Suppressor macrophage treated with lipopolysaccharide for 1 hour (primary cell): ENCODE data around the gene NUFIP1.
"Not testable (repeated sequence)": the region's sequence is repeated elsewhere in the genome, so short reads cannot be mapped to it uniquely, and the experiment has no call there.

Source experiments
- DNase-seq, 3 donors: peaks; one replicate each; pipeline ENCODE4 v3.0.0-alpha.2; 2020 to 2022

The NUFIP1 gene

DNA sequence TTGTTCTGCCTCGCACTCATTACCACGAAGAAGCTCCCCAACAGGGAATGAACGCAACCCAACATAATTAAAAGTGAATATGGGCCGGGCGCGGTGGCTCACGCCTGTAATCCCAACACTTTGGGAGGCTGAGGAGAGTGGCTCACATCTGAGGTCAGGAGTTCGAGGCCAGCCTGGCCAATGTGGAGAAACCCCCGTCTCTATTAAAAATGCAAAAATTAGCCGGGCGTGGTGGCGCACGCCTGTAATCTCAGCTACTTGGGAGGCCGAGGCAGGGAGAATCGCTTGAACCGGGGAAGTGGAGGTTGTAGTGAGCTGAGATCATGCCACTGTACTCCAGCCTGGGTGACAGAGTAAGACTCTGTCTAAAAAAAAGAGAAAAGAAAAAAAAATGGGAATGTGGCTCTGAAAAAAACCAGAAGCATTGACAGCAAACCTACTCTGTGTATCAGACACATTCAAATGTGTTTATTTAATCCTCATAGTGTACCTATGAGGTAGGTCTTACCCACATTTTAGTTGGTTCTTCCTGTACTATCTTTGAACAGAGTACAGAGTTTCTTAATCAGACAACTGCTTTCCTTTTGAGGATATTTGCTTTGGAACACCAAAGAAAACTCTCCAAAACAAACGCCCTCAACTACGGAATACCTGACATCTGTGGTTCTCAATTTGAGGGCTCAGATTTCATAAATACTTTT, 70.0 kb downstream of the NUFIP1 start:
- DNase-seq = no peak

DNA sequence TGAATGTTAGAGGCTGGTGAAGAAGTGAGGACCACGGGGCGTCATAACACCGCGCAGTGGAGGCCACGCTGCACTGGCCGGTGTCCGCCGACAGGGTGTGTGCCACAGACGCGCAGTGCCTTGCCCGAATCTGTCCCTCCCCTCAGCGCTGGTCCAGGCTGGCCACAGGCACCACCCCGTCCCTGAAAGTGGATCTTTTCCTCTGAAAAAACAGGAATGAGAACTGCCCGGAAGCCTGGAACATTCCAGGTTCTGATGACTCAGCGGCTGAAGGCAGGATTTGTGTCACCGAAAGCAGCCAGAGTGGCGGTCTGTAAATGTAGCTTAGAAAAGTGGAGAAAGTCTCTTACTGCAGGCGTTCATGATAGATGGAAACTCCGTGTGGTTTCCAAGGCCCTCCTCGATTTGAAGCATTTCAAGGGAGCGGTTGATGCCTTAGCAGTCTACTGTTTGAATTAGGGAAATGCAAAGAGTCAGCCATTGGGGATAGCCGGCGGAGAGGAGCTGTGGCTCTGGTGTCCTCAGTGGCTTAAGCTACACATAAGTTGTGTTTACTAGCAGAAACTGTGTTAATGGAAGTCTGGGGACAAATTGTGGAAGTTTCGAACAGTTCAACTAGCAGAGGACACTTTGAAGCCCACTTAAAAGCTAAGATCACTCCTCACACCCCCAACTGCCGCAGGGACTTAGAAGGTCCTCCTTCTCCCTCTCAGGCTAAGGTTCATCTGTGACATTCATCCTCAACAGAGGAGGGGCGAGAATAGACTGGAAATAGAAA, 70.8 kb downstream of the NUFIP1 start:
- DNase-seq = peak; percentile 92 to 96 (median 93)

DNA sequence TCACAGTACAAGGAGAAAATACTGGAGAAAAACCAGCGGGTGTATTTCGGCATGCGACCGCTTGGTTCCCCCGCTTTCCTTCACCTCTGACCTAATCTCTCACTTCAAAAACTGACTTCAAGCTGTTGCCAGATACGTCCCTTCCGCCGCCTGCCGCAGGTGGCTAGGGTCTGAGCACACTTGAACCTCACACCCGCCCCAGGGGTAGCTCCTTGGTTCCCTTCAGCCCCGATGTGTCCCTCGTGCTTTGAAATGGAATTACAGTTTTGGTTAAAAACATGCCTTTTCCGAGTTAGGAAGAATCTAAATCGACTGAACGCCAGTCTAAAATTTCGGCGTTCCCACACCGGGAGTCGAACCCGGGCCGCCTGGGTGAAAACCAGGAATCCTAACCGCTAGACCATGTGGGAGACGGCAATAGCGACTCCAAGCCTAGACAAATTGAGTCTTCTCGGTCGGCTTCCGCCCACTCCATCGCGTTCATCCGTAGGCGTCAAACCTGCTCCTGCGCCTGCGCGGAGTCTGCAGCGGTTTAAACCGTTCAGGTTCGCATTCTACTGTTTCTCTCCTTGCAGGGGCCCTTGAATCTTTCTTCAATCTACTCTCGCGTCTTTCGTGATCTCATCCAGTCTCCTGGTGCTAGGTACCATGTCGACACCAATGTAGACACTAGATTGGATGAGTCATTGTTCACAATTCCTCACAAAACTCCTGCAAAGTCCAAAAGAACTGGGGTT, 71.5 kb downstream of the NUFIP1 start:
- peak; percentile 92 to 95 (median 94) for DNase-seq

DNA sequence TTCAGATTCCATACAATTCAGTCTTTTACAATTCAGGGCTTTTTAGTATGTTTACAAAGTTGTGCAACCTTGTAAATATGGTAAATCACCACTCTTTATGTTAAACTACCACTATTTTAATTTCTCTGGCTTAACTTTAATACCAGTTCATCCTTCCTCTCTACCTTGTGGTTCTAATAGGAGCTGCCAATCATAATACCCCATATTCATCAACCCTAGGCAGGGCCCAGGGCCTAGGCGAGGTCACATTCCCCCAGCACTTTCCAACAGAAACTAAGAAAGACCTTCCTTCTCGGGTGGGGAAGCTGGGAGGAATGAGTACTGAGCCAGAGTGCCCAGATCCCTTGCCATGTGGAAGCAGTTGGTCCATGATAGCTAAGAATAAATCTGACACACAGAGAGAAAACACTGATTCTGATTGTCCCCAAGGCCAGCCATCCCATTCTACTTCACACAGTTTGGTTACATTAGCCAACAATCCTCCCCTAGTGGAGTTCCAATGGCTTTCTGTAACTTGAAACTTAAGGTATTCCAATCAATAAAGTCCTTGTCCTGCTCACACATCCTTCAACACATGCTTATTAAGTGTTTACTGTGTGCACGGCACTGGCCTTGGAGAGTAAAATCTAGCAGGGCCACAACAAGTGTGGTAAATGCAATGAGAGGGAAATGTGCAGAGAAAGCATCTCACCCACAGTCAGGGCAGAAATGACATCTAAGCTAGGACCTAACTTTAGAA, 76.8 kb downstream of the NUFIP1 start:
- DNase-seq = no peak

DNA sequence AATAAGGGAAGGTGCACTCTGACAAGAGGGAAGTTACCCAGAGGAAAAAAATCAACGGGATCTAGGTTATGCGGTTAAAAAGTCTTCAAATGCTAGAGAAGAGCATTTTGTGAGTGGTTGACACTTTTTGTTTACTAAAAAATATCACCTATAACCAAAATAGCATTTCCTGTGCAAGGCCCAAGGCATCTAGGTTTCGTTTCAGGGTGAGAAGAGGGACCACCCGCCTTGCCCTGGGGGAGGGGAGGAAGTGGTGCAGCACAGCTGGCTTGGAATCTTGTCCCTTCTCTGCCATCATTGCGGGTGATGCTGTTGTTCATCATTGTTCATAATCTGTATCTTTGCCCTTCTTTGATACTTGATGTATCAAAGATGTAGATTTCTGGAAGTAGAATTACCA, 80.6 kb downstream of the NUFIP1 start:
- DNase-seq = no peak

DNA sequence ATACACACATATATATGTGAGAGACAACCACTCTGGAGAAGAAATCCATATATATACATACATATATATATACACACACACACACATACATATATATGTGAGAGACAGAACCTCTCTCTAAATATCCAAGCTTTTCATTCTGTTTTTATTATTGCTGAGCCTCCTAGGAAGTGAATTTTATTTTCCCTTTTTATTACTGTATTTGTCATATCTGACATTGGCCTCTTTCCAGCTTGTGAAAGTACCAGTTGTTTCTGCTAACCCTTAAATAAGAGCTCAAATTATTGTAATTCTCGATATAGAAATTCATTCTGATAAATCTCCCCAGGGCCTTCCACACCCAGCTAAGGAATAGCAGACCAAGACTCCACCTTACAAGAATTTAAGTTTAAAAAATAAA, 81.0 kb downstream of the NUFIP1 start:
- DNase-seq = no peak

DNA sequence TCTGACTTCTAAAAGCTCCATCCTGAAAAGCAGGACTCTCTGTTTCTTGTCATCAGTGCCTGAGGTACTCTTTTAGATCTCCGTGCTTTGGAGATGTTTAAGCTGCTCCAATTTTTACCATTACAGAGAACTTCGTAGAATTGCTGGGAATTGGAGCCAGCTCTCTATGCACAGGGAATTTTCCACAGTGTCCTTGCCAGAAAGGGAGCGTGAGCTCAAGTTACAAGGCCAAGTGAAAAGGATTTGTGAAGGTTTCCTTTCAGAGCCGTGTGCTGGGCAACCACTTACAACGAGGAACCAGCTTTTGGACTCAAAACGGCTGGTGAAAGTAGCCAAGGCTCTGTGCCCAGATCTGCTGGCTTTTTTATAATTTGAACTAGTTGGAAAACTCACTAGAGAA, 82.6 kb downstream of the NUFIP1 start:
- DNase-seq = no peak

DNA sequence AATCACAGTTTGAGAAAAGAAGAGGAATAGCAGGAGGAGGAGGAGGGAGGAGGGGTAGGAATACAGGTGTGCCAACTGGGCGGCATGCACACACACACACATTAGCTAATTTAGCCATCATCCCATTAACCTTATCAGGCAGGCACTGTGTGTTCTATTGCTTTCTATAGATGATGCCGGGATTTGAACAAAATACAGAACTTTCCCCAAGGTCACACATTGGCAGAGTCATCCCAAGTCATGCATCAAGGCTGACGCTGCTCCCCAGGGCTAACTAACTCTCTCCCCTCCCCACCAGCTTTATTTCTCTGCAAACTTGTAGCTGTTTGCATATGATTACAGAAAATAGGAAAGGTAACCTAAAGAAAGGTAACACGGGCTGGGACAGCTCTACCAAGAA, 83.0 kb downstream of the NUFIP1 start:
- DNase-seq = no peak

DNA sequence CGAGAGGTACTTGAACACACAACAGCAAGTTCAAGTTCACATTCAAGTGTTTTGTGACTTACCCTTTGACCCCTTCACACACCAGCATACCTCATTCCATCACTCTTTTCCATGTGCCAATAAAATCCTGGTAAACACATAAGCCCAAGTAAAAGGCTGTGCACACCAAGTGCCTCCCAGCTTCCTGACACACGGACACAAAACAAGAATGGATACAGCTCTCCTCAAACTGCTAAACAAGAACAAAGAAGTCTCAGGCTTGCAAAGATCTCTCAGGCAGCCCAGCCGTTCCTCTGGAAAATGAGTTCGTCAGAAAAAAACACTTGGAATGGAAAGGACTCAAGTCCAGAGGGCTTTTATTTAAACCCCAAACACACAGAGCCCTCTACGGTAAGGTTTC, 83.7 kb downstream of the NUFIP1 start:
- DNase-seq = no peak

DNA sequence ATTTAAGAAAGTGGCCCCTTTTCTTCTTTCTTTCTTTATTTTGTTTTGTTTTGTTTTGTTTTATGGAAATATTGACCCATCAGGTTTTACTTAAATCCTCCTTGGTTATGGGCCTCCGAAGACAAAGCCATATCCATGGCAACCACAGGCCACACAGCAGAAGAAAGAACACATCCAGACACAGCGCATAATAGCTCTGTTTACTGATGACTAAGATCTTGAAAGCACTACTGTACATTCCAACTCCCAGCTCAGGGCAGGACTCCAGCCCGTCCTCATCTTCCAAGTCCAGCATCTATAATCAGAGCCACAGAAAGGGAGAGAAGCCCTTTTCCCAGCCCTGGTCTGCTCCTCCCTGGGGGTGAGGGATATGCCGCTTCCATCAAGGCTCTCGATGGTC, 84.3 kb downstream of the NUFIP1 start:
- DNase-seq = no peak

DNA sequence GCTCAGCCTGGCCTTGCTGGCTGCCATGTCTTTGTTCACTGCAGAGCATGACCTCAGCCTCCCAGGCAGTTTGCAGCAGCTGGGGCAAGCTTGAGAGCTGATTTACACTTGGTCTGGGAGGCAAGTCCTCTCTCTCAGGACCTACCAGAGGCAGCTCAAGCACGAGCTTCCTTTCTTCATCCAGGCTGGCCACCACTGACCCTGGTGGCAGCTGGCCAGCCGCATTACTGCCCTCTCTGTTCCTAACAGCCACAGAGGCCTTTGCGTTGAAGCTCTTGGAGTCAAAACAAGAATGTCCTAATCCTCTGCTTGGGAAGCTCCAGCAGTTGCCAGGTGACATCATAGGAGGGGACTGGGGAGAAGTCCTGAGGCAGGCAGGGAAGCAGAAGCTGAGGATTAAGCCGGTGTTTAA, 85.7 kb downstream of the NUFIP1 start:
- DNase-seq = no peak

DNA sequence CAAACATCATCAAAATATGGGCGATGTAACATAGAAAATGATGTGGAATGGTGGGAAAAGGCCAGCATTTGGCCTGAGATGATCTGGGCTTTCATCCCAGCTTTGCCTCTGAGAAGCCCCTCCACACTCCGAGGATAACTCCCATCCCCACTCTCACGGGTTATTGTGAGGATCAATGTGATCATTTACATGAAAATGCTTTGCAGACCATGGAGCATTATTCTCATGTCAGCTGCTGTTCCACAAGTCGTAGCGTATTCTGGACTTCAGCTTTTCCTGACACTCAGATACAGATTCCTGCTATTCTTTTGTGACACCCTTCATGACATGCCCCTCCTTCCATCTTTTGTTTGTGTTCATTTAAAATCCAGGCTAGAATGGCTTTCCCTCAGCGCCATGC, 86.5 kb downstream of the NUFIP1 start:
- DNase-seq = no peak

DNA sequence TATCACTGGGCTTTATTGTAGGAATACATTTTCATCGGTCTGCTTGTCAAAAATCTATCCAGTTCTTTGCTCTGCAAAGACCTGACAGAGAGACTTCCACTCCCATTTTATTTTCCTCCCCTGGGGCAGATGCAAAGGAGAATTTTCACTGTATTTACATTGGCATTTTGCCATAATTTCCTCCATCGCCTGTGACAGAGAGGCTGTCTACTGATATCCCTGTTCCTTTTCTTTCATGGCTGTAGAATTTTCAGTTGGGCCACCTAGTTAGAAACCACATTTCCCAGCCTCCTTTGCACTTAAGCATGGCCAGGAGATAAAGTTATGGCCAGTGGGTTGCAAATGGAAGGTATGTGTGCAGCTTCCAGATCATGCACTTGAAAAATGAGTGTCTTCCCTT, 89.3 kb downstream of the NUFIP1 start:
- no peak for DNase-seq

DNA sequence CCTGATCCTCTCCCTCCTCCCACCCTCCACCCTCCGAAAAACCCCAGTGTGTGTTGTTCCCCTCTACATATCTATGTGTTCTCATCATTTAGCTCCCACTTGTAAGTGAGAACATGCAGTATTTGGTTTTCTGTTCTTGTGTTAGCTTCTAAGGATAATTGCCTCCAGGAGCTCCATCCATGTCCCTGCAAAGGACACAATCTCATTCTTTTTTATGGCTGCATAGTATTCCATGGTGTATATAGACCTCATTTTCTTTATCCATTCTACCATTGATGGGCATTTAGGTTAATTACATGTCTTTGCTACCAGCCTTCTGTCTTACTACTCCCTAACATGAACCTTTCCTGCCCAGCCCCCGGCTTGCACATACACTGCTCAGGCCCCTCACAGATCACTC, 91.0 kb downstream of the NUFIP1 start:
- not testable (repeated sequence) for DNase-seq

DNA sequence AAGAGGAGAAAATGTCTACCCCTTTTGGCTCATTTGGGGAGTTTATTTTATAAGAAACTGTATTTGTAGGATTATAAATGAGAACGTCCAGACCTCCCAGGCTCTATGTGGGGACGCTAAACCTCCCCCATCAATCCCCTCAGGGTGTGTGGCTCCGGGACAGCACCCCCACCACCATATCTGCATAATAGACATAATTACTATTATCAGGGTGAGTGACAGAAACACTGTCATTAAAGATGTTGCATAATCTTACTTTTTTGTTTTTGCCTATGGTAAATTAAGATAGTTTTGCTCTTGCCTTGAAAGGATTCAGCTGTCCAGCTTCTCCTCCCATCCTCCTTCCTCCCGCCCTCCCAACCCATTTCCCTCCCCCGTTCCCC, 93.3 kb downstream of the NUFIP1 start:
- DNase-seq = no peak

DNA sequence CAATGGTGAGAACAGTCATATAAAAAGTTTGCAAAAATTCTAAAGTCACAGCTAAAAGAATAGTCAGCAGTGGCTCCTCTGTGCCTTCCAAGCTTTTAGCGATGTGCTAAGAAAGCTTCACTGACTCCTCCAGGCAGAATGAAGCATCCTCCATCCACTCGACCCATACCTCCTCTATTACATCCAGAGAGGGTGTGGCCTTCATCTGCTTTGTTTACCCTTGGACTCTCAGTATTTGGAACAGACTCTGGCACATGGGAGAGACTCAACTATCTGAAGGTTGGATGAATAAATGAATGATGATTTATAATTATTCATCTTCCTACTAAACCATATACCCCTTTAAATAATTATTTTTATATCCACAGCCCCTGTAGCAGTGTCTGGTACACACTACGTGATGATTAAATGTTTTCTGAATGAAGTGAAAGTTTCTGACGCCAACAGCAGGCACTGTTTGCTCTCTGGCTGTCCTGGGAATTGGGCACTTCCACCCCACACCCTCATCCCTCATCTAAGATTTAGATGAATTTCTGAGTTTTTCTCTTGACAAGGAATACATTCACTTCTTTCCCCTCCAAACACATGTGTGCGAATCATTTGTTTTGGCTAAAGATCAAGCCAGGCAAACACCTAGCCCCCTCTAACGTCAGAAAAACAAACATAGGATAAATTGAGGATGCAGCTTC, 93.9 kb downstream of the NUFIP1 start:
- no peak for DNase-seq

DNA sequence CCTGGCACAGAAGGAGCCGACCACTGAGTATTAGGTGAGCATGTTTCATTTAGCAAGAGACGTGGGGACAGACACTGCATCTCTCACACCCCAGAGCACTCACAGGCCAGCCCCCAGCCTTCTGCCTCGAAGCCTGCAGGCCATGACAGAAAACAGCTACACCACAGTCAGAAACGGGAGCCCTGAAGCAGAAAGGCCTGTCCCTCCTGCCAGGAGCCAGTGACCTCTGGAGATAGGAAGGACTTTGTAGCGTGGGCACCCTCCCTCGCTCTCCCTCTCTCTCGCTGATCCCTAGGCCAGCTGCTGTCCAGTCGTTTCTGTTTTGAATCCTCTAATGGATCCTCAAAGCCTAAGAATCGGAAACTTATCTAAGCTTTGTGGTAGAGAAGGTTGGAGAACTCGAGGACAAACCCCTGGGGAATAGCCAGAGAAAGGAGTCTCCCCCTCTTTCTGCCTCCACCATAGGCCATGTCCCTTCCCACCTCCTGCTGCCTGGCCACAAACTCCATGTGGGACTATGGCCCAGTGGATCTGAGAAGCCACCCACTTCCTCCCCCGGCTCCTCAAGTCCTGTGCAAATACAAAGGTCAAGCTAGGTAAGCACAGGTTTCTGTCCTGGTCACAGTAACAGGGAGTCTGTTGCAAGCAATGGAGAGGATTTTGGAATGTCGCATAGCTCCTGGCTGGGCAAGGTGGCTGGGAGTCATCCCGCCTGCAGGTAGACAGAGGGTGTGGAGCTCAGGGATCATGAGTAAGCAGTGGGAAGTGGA, 95.1 kb downstream of the NUFIP1 start:
- DNase-seq = no peak
